ENCODE results near the gene NPHS2.

Gene NPHS2

DNA sequence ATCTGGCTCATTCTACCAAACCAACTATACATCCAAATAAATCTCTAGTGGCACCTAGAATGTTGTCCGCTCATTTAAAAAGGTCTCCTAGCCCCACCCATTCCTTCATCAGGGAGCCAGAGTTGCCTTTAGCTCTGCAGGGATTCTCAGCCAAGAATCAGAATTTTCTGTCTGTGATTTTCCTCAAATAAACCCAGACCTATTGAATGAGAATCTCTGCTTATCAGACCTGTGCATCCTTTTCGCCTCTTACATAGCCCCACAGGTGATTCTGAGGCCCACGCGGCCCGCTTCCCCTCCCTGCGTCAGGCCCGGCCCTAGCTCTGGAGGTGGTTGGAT is 15.5 kb upstream of the NPHS2 start:
- no peak for DNase-seq (ENCODE audit: low read depth)
- H3K4me3 ChIP-seq (ENCODE audit: low read depth, low read length): peak overlapping the region; percentile 18
- in situ Hi-C loops (cut with HindIII; ENCODE audit: low sequenced_read_pairs): no loop called here
- TF ChIP-seq, protein P1, sequence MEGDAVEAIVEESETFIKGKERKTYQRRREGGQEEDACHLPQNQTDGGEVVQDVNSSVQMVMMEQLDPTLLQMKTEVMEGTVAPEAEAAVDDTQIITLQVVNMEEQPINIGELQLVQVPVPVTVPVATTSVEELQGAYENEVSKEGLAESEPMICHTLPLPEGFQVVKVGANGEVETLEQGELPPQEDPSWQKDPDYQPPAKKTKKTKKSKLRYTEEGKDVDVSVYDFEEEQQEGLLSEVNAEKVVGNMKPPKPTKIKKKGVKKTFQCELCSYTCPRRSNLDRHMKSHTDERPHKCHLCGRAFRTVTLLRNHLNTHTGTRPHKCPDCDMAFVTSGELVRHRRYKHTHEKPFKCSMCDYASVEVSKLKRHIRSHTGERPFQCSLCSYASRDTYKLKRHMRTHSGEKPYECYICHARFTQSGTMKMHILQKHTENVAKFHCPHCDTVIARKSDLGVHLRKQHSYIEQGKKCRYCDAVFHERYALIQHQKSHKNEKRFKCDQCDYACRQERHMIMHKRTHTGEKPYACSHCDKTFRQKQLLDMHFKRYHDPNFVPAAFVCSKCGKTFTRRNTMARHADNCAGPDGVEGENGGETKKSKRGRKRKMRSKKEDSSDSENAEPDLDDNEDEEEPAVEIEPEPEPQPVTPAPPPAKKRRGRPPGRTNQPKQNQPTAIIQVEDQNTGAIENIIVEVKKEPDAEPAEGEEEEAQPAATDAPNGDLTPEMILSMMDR (IDR thresholded peaks at IDR 0.05; ENCODE audit: low read depth, low read length, missing control alignments): no peak

DNA sequence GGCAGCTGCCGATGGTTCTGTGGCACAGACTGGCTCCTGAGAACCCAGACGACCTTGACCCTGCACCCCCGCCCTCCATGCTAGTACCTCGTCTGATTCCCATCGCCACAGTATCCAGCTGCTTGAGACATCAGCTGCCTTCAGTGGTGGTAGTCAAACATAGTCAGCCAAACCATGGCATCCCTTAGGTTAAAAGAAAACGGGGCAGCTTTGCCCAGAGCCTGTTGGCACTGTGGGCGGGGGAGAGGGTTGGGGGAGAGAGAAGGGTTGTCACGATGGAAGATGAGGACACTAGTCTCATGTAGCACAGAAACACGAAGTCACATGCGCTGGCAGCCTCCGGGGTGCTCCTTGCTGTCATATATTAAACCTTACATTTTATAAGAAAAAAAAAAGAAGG is 14.9 kb upstream of the NPHS2 start:
- H3K4me3 ChIP-seq (ENCODE audit: low read depth, low read length): no peak overlapping the region
- in situ Hi-C loops (cut with HindIII; ENCODE audit: low sequenced_read_pairs): no loop called here
- TF ChIP-seq, protein P1 (IDR thresholded peaks at IDR 0.05; ENCODE audit: low read depth, low read length, missing control alignments): no peak
- DNase-seq (ENCODE audit: low read depth): no peak

DNA sequence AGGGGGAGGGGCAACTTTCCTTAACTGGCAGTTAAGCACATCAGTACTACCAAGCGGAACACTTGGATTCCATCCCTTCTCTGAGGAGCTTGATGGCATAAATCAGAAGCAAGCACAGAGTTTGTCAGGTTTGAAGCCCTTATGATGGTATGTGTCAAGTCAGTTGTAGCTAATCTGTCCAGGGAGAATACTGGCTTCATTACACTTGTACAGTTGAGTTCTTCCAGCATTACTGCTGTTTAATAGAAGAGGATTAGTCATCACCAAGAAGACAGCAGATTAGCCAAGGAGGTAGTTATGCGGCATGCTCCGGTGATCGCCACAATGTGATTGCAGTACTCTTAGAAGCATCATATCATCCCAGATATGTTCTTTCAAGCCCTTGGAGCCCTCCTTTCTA is 13.8 kb upstream of the NPHS2 start:
- TF ChIP-seq, protein P1 (IDR thresholded peaks at IDR 0.05; ENCODE audit: low read depth, low read length, missing control alignments): no peak
- no peak overlapping the region for H3K4me3 ChIP-seq (ENCODE audit: low read depth, low read length)
- in situ Hi-C loops (cut with HindIII; ENCODE audit: low sequenced_read_pairs): no loop called here
- DNase-seq (ENCODE audit: low read depth): no peak

DNA sequence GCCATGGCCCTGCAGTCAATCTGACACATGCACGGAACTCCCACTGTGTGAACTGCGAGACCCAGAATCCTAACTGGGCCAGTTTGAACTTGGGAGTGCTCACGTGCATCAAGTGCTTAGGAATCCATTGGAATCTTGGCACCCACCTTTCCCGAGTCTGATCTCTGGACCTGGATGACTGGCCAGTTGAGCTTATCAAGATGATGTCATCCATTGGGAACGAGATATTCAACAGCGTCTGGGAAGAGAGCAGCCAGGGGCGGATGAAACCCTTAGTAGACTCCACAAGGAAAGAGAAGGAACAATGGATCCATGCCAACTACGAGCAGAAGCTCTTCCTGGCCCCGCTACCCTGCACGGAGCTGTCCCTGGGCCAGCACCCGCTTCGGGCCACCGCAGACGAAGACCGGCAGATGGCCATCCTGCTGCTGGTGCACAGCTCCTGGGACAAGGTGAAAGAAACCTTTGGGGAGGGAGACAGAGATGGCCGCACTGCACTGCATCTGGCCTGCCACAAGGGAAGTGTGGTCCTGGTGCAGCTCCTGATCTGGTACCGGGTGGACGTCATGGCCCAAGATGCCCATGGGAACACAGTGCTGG is 12.8 kb upstream of the NPHS2 start:
- no peak for DNase-seq (ENCODE audit: low read depth)
- TF ChIP-seq, protein P1 (IDR thresholded peaks at IDR 0.05; ENCODE audit: low read depth, low read length, missing control alignments): no peak
- in situ Hi-C loops (cut with HindIII; ENCODE audit: low sequenced_read_pairs): no loop called here
- no peak overlapping the region for H3K4me3 ChIP-seq (ENCODE audit: low read depth, low read length)

DNA sequence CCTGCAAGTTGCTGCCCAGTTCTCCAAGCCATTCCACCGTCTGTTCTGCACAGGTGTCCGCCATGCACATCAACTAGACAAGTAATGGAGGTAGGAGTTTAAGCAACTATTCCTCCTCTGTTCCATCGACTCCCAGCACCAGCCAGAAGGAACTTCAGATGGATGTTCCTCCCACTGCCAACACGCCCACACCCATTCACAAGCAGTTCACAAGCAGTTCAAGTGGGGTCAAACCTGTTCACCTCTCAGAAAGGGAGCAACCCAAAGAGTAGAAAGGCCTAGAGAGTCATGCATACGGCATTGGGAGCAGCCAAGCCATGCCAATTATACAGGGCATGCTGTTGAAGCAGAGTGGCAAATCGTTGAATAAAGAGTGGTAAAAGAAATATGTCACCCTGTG is 11.6 kb upstream of the NPHS2 start:
- TF ChIP-seq, protein P1 (IDR thresholded peaks at IDR 0.05; ENCODE audit: low read depth, low read length, missing control alignments): no peak
- in situ Hi-C loops (cut with HindIII; ENCODE audit: low sequenced_read_pairs): no loop called here
- no peak for DNase-seq (ENCODE audit: low read depth)
- H3K4me3 ChIP-seq (ENCODE audit: low read depth, low read length): no peak overlapping the region

DNA sequence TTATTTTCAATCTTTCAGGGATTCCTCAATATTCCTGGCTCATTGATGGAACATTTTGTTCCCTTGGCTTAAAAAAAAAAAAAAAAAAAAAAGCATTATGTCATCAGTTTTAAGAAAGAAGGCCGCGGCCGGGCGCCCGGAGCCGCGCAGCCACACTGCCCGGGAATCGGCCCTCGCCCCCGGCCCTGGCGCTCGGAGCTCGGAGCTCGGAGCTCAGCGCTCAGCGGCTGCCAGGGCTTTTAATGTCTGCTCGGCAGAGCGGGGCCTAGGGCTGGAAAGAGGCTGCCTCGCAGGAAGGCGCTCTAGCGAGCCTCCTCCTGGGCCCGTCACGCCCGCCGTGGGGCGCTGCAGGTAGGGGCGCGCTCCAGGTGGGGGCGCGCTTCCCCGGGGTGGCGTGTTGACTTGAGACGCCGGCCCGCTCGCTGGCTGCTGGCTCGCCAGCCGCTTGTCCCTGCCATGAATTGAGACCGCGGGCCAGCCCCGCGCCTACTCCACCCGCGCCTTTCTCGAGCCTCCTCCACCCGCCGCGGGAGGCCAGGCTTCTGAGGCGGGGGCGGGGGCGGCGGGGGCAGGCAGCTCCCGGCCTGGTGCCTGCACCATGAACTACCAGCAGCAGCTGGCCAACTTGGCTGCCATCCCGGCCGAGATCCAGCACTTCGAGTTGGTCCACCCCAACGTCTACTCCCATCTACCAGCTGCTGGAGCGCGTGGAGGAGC is 10.5 kb upstream of the NPHS2 start:
- peak overlapping the region; percentile 42 for H3K4me3 ChIP-seq (ENCODE audit: low read depth, low read length)
- TF ChIP-seq, protein P1 (IDR thresholded peaks at IDR 0.05; ENCODE audit: low read depth, low read length, missing control alignments): peak; percentile 46
- DNase-seq (ENCODE audit: low read depth): no peak
- in situ Hi-C loops (cut with HindIII; ENCODE audit: low sequenced_read_pairs): no loop called here
